GM19468 (cell line): ENCODE measurements around the gene PKD2.

ENCODE experiments used
- ATAC-seq: cut with Tn5 transposase; IDR thresholded peaks from one replicate; pipeline ENCODE4 v1.9.1; 2021; ENCODE audit warnings: mild to moderate bottlenecking, moderate library complexity, moderate number of reproducible peaks; ENCODE audit not compliant: unreplicated experiment; ENCODE audit errors: extremely low read depth

The PKD2 gene

DNA sequence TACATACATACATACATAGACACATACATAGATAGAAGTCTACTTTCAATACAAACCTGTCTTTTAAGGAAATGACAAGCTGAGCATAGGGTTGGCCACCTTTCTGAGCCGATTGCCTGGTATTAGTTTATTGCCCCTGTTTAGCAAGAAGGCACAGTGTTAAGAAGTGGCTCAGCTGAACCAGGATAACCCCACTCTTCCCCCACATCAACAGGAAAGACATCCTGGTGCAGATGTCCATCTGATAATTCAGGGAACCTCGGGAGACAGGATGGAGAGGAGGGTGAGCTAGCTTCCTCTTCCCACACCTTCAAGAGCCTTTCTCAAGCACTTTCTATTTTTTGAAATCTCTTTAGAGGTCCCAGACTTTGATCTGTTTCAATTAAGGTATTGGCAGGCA lies 52.3 kb downstream of the PKD2 start:
- no peak for ATAC-seq

DNA sequence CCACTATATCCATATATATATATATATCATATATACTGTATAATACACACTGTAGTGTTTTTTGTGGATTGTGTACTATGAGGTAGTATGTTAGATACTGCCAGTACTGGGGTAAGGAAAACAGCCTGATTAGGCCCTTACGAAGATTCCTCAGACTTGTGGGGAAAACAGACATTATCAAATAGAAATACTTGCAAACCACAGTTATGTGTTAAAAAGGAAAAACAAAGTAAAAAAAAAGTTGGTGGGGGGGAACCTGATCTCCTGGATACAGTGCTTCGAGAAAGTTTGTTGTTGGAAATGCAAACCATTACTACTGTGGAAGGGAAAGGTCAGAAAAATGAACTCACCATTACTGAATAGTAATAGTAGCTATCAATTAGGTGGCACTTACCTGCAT lies 53.0 kb downstream of the PKD2 start:
- ATAC-seq: no peak

DNA sequence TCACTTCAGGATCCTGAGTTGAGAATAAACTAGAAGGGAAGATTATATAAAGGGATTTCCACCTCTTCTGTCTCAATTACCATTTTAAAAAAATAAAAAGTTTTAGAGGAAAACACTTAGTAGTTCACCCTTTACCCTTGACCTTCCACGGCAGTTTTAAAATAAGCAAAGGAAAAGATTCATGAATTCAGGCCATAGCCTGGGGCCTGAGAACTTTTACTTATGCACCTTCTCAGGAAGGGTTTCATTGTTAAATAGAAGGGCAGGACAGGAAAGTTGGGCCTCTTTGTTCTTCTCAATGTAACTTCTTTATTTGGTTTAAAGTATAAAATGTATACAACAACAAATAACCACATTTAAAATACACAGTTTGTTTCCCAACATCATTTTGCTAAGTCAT lies 54.9 kb downstream of the PKD2 start:
- ATAC-seq: no peak

DNA sequence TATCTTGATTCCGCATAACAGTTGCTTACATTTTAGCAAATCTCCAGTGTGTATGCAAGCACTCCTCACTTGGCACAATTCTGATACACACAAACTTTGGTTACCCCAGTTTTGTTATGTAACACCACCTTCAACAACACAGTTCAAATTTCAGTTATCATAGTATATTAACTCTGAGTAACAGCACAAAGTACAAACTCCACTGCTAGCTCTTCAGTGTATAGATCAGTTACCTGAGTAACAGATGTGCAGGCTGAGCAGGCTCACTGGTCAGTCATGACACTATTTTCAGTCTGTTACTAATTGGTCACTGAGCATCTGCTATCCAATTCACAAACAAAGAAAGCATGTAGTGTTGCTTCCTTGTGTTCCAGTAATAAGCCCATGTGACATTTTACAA lies 55.4 kb downstream of the PKD2 start:
- ATAC-seq: no peak

DNA sequence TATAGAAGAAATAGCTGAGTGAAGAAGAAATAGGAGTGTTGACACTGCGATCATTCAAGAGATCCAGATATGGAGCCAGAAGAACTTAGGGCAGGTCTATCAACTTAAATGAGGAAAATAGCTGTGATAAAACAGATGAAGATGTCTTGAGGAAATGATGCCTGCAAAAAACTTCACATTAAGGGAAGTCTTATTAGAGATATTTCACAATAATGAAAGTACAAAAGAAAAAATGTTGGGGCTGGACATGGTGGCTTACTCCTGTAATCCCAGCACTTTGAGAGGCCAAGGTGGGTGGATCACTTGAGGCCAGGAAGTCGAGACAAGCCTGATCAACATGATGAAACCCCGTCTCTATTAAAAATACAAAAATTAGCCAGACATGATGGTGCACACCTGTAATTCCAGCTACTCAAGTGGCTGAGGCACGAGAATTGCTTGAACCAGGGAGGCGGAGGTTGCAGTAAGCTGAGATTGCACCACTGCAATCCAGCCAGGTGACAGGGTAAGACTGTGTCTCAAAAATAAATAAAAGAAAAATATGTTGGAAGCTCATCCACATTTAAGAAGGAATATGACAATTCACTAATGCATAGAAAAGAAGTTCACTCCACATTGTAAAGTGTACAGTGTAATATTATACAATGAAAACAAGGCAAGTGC lies 56.3 kb downstream of the PKD2 start:
- ATAC-seq: no peak

DNA sequence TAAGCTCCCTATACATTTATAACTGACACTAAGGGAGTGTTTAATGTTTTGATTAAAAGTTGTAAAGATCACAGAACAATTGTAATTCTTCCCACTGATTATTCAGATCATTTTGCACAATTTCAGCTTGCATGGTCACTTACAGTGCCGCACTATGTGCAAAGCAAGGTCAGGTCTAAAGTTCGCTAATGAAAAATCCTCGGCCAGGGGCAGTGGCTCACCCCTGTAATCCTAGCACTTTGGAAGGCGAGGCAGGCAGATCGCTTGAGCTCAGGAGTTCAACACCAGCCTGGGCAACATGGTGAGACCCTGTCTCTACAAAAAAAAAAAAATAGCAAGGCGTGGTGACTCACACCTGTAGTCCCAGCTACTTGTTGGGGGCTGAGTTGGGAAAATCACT lies 57.0 kb downstream of the PKD2 start:
- no peak for ATAC-seq

DNA sequence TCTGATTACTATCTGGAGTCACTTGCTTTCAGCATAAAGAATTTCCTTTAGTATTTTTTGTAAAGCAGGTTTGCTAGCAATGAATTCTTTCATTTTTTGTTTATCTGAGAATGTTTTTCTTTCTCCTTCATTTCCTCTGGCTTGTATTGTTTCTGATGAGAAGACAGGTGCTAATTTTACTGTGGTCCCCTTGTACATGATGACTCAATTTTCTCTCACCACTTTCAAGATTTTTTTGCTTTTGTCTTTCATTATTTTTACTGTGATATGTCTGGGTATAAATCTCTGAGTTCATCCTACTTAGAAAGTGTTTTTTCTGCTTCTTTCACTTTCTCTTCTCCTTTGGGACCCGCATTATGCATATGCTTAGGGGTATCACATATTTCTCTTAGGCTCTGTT lies 62.6 kb downstream of the PKD2 start:
- ATAC-seq: no peak

DNA sequence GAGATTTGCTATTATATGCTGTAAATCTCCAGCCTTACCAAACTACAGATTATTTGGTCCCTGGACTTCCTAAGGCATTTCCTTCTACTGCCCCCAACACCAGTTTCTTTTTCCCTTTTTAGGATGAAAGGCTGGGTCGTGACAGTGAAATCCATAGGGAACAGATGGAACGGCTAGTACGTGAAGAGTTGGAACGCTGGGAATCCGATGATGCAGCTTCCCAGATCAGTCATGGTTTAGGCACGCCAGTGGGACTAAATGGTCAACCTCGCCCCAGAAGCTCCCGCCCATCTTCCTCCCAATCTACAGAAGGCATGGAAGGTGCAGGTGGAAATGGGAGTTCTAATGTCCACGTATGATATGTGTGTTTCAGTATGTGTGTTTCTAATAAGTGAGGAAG lies 67.9 kb downstream of the PKD2 start:
- ATAC-seq: no peak

DNA sequence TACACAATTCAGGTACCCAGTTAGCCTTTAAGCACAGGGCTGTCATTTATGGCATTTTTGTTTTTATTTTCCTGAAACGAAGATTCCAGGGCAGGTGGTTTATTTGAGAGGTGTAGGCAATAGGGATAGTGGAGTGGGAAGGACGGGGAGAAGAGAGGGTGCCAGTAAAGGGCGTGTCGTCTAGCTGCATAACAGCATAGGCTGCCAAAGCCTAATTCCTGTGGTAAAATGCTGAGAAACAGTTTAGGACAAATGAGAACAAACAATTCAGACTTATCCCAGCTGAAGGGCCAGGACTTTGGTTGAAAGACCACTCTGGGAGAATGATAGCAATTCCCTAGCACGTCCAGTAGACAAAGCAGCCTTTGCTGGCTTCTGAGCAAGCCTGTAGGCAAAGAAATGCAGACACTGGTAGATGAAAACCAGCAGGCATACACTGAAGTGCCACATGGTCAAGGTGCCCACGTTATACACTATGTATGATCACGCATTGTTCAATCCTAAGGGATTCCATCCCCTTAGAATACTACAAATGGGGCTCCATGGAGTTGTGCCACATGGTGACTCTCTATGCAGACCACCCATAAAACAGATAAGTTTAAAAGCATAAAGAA lies 70.6 kb downstream of the PKD2 start:
- no peak for ATAC-seq

DNA sequence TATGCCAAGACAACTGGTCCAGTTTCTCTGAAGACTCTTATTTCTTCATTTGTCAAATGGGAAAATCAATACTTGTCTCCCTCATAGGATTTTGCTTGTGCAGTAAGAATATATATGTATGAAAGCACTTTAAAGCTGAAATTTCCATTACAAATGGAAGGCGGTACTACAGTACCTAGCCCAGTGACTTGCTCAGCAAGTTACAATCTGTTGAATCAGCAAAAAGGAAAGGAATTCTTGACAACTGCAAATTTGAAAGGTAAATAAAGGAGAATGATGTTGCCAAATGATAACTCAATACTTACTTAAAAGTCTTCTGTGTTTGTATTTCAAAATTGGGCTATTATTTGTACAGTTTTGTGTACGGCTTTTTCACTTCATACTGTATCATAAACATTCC lies 71.1 kb downstream of the PKD2 start:
- ATAC-seq: no peak

DNA sequence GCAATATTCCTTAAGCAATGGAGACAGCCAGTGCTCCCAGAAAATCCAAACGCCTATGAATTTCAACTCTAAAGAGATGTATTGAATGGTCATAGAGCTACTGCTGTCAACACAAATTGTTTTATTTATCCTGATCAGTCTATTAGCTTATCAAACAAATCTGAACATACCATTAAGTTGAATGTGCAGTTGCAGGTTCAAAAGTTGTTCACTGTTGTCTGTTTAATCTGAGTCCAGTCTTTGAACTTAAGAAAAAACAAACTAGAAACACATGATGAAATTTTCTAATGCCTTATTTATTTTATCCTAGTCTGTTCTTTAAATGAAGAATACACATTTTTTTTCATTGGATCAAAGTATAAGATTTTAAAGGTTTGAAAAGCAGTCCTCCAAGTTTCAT lies 73.2 kb downstream of the PKD2 start:
- ATAC-seq: no peak

DNA sequence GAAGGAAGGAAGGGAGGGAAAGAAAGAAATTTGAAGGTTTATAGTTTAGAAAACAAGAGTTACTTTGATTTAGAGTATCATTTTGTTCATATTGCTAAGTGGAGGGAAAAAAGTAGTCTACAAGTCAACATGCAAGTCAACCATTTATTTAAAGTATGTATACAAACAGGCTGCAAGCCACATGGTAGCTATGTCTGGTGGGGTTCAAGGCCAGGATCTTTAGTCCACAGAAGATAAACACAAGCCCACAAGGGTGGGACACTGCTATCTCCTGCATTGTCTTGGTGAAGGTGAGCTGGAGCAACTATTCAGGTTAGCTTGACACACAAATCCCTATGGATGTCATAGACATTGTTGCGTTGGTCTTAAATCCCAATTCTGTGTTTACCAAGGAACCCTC lies 79.6 kb downstream of the PKD2 start:
- no peak for ATAC-seq

DNA sequence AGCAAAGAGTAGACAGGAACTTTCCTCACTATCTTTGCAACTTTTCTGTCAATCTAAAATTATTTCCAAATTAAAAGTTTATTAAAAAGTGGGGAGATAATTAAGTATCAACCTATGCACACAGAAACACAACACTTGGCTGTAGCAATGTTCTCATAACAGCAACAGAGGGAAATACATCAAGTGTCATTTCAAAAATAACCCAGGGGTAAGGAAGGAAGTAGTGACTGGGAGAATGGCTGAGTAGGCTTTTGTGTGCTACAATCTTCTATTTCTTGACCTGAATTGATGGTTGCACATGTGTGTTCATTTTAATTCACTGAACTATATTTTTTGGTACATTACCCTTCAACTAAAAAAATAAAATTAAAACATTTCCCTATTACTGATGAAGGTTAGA lies 83.5 kb downstream of the PKD2 start:
- no peak for ATAC-seq

DNA sequence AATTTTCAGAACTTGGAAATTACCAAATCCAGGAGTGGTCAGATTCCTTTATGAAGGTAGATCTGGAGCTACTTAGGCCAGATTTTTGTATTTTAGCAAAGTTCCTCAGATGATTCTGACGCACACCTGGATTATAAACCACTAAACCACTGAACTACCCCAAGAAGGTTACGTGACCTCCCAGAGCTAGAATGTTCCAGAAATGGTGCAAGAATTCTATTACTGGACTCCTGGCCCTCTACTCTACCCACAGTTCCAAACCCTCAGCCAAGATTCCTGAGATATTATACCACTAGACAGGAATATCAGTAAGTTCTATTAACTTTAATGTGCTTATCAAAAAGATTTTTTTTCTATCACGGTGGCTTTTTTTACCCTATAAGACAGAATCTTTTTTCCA lies 83.9 kb downstream of the PKD2 start:
- no peak for ATAC-seq

DNA sequence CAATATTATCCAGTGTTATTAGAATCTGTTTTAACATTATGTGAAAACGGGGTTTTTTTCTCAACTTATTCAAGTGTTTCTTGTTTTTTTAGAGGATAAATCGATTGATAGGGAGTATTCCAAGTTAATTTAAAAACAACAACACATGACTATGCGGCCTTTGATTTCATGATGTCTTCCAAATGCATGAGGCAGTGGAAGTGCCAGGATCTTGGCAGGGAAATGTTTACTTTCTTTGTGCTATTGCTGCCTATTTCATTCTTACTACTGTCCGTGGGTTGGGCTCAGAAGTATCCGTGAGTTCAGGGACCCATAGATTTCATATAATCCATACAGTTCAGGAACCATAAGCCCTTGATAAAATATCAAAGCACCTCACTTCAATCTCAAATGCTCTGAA lies 86.4 kb downstream of the PKD2 start:
- no peak for ATAC-seq

DNA sequence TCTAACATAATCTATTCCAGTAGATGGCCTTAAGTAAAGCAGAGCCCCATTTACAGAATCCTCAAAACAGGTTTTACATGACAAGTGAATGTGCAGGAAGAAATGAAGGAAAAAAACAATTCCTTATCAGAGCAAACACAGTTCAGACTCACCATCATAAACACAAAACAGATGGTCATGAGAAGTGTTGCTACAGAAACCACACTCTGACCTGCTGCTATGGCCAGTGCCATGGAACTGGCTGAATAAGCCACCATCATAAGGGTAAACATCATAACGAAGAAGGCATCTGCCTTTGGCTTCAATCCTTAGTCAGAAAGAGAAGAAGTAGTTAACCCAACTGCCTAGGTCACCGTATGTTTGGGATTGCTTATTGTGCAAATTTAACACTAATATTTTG lies 89.9 kb downstream of the PKD2 start:
- no peak for ATAC-seq

DNA sequence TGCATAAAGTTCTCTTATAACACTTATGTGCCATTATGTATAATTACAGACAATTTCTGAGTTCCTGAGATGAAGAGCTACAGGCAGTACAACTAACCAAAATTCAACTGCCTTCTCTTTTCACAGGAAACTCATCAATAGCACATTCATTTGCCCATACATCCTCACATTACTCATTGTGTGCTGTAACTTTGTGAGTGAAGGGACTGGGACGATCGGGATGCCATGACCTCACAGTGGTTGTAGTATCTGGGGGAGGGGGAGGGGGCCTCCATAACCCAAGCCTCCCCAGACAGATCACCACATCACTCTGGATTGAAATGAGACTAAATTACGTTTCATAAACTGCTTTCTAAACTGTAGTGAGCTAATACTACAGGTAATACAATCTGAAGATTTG lies 90.3 kb downstream of the PKD2 start:
- ATAC-seq: no peak

DNA sequence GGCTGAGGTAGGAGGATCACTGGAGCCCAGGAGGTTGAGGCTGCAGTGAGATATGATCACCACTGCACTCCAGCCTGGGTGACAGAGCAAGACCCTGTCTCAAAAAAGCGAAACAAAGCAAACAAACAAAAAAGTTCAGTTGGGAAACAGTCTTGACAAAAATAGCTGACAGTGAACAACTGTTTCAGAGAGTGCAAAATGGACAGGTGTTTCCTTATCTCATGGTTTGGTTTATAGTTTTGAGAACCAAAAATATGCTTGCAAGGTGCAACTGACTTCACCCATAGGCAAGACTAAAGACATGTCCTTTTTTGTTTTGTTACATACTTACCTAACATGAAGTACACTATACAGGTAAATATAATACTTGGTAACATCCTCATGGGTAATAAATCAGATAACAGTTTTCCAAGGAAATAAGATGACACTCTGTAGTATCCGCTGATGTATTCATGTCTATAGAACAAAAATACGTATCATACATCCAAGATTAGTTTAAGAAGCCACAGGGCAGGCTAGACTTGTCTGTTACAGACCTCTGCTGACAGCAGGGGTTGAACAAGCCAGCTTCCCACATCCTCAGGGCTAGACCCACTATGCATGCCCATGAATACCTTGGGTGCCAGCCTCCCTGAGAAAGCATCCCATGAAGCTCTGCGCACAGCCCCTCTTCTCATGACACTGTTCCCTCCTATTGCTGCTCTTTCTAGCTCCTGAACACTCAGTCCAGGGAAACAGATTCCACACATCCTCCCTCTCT lies 91.7 kb downstream of the PKD2 start:
- ATAC-seq: no peak

DNA sequence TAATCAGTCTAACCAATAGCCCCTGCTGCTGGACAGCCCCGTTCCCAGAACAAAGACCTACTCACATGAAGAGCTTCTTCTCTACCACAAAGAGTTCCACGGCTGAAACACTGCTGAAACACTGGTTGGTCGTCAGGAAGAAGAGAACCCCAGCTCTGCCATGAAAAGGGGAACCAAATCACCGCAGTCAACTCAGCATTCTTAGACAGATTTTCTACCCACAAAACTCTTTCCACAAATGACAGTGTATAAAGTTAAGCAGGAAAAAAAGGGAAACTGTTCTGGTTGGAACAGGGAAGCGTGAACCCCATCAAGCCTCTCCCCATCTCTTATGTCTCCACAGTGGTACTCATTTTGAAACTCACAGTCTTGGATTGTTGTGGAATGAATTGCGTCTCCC lies 93.7 kb downstream of the PKD2 start:
- no peak for ATAC-seq

DNA sequence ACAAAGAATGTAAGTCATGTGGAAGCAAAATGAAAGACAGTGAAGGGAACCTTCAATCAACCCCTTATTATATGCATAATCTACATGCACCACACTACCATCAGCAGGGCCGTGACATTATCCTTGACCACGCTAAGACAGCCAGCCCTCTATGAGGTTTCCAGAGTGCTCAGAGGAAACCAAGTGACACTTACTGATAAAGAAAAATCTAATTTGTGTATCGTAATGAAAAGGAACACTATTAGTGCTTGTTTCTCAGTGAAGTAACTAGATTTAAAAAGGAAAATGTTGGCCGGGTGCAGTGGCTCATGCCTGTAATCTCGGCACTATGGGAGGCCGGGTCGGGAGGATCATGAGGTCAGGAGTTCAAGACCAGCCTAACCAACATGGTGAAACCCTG lies 94.6 kb downstream of the PKD2 start:
- ATAC-seq: no peak

DNA sequence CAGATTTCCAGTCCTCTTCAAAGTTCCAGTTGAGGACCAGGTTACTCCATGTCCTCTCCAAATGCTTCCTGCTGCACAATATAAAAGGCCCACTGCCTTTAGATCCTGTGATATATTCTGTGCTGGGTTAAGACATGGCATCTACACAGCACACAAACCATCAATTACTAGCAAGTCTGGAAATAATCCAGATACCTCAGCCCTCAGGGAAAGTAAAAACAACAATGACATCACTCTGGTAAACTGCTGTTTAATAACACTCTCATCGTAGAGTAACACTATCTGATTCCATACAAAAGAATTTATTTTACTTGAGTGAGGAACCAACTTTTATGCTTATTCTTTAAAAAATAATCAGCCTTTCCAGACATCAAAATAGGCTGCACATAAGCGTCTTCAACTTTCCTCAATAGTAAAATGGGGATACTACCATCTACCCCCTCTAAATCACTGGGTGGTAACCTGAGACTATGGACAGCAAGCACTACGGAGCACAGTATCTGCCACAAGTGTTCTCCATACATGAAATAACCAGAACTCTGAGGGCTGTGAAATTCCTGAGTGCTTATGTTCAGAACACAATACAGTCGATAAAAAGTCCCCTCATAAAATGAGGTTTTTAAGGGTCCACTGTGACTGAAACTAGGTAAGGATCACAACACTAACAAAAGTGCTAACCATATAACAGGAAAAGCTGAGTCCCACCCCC lies 97.6 kb downstream of the PKD2 start:
- ATAC-seq: no peak
